CD14-positive monocyte (primary cell): ENCODE results near the gene RFFL. TPM values are rescaled to one million over a fixed set of nuclear protein-coding genes. Genes with fewer than 3 reads are reported as not detected.
A peak's percentile ranks its signal among the peaks of the same experiment; 100 is the strongest.

Experiments used
- DNase-seq, 3 donors: peaks; one replicate each; pipeline ENCODE4 v3.0.0-alpha.2; 2011 to 2022
- H2AFZ ChIP-seq: 2 replicates; pipeline ENCODE4 v1.6.0; 2012; ENCODE audit warnings: mild to moderate bottlenecking, low read depth, low read length, inconsistent platforms; ENCODE audit not compliant: insufficient read depth, poor library complexity, severe bottlenecking
- H3K27ac ChIP-seq, 2 donors: 1 replicate in 1 of 2; 2 replicates in 1 of 2; pipeline ENCODE4 v1.5.1; 2012 to 2013; ENCODE audit warnings: low read length in 2 of 2, control low read depth in 1 of 2, inconsistent platforms in 1 of 2, low read depth in 1 of 2, mild to moderate bottlenecking in 1 of 2
- H3K27me3 ChIP-seq, 2 donors: one replicate each; pipeline versions ENCODE4 v1.6.0 to v1.6.1; 2011 to 2013; ENCODE audit warnings: low read length in 2 of 2; ENCODE audit not compliant: control insufficient read depth in 2 of 2, insufficient read depth in 2 of 2
- H3K36me3 ChIP-seq, 2 donors: replicated peaks in 1 of 2; 1 replicate in 1 of 2; 2 replicates in 1 of 2; pipeline versions ENCODE4 v1.5.1 to v1.6.1; 2012 to 2013; ENCODE audit warnings: low read length in 2 of 2, control low read depth in 1 of 2, inconsistent platforms in 1 of 2, mild to moderate bottlenecking in 1 of 2; ENCODE audit not compliant: insufficient read depth in 2 of 2, control insufficient read depth in 1 of 2
- H3K4me1 ChIP-seq, 2 donors: 1 replicate in 1 of 2; 2 replicates in 1 of 2; pipeline versions ENCODE4 v1.5.1 to v1.6.1; 2012 to 2013; ENCODE audit warnings: low read length in 2 of 2, control low read depth in 1 of 2, inconsistent platforms in 1 of 2, mild to moderate bottlenecking in 1 of 2, moderate library complexity in 1 of 2; ENCODE audit not compliant: insufficient read depth in 2 of 2, control insufficient read depth in 1 of 2
- H3K4me2 ChIP-seq: replicated peaks from 2 replicates; pipeline ENCODE3; 2012; ENCODE audit warnings: low read length, moderate library complexity, mild to moderate bottlenecking; ENCODE audit not compliant: poor library complexity, severe bottlenecking; ENCODE audit errors: extremely low read depth
- H3K4me3 ChIP-seq, 3 experiments: fragments of 200-600 bp in 1 of 3; sonication (generic) in 1 of 3; replicated peaks in 1 of 3; 1 replicate in 2 of 3; 2 replicates in 1 of 3; pipeline ENCODE4 v1.5.1; 2011 to 2013; ENCODE audit warnings: low read length in 3 of 3, mild to moderate bottlenecking in 3 of 3, control low read depth in 2 of 3, low read depth in 2 of 3, inconsistent platforms in 1 of 3, moderate library complexity in 1 of 3
- H3K79me2 ChIP-seq: 2 replicates; pipeline ENCODE4 v1.6.0; 2012; ENCODE audit warnings: mild to moderate bottlenecking, control low read depth, inconsistent platforms, low read length, moderate library complexity; ENCODE audit not compliant: insufficient read depth
- H3K9ac ChIP-seq: 2 replicates; pipeline ENCODE4 v1.6.0; 2017; ENCODE audit warnings: low read length, mild to moderate bottlenecking; ENCODE audit not compliant: insufficient read depth, poor library complexity, severe bottlenecking
- H3K9me3 ChIP-seq, 2 donors: replicated peaks in 1 of 2; 1 replicate in 1 of 2; 2 replicates in 1 of 2; pipeline versions ENCODE4 v1.5.1 to v1.6.1; 2012 to 2013; ENCODE audit warnings: low read length in 2 of 2, control low read depth in 1 of 2; ENCODE audit not compliant: control insufficient read depth in 1 of 2, insufficient read depth in 1 of 2
- H4K20me1 ChIP-seq: 2 replicates; pipeline ENCODE4 v1.6.0; 2012; ENCODE audit warnings: mild to moderate bottlenecking, low read length, control low read depth, moderate library complexity; ENCODE audit not compliant: insufficient read depth
- H3K27ac Mint-ChIP-seq, 7 donors: one replicate each; pipeline ENCODE4 v1.8.0; 2020; ENCODE audit warnings: mild to moderate bottlenecking in 7 of 7, mixed read lengths in 7 of 7, moderate library complexity in 6 of 7, inconsistent platforms in 2 of 7
- H3K27me3 Mint-ChIP-seq, 3 donors: one replicate each; pipeline ENCODE4 v1.8.0; 2021 to 2022; ENCODE audit warnings: low read depth in 3 of 3, mild to moderate bottlenecking in 3 of 3, mixed read lengths in 3 of 3, moderate library complexity in 3 of 3, inconsistent platforms in 1 of 3
- H3K36me3 Mint-ChIP-seq, 2 donors: one replicate each; pipeline ENCODE4 v1.8.0; 2020; ENCODE audit warnings: mixed read lengths in 2 of 2, inconsistent platforms in 1 of 2, mild to moderate bottlenecking in 1 of 2
- H3K4me1 Mint-ChIP-seq: one replicate; pipeline ENCODE4 v1.8.0; 2020; ENCODE audit warnings: mild to moderate bottlenecking, mixed read lengths
- H3K4me3 Mint-ChIP-seq, 2 donors: one replicate each; pipeline ENCODE4 v1.8.0; 2020; ENCODE audit warnings: mild to moderate bottlenecking in 2 of 2, mixed read lengths in 2 of 2, moderate library complexity in 1 of 2
- H3K9me3 Mint-ChIP-seq, 7 donors: one replicate each; pipeline ENCODE4 v1.8.0; 2020 to 2022; ENCODE audit warnings: mixed read lengths in 7 of 7, mild to moderate bottlenecking in 6 of 7, moderate library complexity in 6 of 7, inconsistent platforms in 2 of 7
- WGBS: methylation state at CpG from one replicate; pipeline ENCODE4 v1.1.5; 2013; ENCODE audit warnings: missing lambda C conversion rate; ENCODE audit not compliant: insufficient coverage; 5-methylcytosine and 5-hydroxymethylcytosine counted together
- intact Hi-C, 2 donors: fragments of 100-400 bp; cut with micrococcal nuclease; formaldehyde crosslinking; loops; one replicate each; pipeline versions ENCODE4 v1.15.0 to v1.15.1; 2023
- polyA plus RNA-seq, 3 donors: library from polyadenylated mRNA; depleted of rRNA in 1 of 3; unstranded in 2 of 3; stranded (reverse) in 1 of 3; fragments of 300-500 nt in 2 of 3; fragments of >200 nt in 1 of 3; fragmentation: Illumina TruSeq in 2 of 3; gene quantifications; 1 replicate in 2 of 3; 2 replicates in 1 of 3; pipeline ENCODE4 v1.2.3, GENCODE V29; 2012 to 2021
- TF ChIP-seq, protein P1 (sequence below): fragments of 200-600 bp; IDR thresholded peaks from one replicate; pipeline ENCODE4 v1.8.0; 2022; ENCODE audit warnings: antibody characterized with exemption, mild to moderate bottlenecking

RFFL gene
- polyA plus RNA-seq, 3 donors, result 16.1 to 25.1 (median 24.7) TPM

DNA sequence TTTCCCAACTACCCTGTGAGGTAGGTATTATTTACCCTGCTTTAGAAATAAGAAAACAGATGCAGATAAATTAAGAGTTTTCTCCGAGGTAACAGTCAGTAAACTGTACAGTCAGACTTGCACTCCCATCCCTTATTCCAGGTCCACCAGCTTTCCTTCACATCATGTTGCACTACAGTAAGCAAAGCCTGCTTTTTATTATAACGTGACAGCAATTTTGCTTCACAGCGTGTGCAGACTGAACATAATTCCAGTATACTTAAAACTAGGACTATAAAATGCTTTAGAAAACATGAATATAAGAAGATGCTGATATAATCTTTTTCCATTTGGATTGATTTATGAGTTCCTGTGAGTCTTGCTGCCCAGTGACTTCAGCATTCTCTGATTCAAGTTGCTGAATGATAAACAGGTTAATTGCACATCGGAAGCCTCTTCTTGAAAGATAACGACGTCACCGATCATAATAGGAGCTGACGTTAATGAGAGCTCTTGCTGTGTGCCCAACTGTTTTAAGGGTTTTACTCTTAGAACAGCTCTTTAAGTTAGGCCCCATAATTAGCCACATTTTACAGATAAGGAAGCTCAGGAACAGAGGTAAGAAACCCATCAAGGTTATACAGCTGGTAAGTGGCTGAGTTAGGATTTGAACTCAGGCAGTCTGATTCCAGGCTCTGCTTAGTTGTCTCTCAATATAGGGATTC, 81.8 kb downstream of the RFFL start:
- peaks cover 16 to 22% of the 10 kb centered on the region in 2 donors for H3K4me1 ChIP-seq
- Mint-ChIP-seq H3K4me1 (peaks cover 29% of the 10 kb centered on the region), H3K9me3 (peaks cover 0 to 1% (median 0%) of the 10 kb centered on the region in 7 donors), H3K27ac (peak overlapping the region; percentile 88 to 96 (median 94)), H3K27me3 (peaks cover 0 to 4% (median 3%) of the 10 kb centered on the region in 3 donors), H3K36me3 (peaks cover 32 to 37% of the 10 kb centered on the region in 2 donors), H3K4me3 (peak overlapping the region; percentile 82 to 90)
- peaks cover 39% of the 10 kb centered on the region for H3K79me2 ChIP-seq
- no peaks in the 10 kb centered on the region for H3K27me3 ChIP-seq
- no peak for DNase-seq
- 6% methylated on average over 5 of the region's 8 CpGs for WGBS
- TF ChIP-seq, protein P1, sequence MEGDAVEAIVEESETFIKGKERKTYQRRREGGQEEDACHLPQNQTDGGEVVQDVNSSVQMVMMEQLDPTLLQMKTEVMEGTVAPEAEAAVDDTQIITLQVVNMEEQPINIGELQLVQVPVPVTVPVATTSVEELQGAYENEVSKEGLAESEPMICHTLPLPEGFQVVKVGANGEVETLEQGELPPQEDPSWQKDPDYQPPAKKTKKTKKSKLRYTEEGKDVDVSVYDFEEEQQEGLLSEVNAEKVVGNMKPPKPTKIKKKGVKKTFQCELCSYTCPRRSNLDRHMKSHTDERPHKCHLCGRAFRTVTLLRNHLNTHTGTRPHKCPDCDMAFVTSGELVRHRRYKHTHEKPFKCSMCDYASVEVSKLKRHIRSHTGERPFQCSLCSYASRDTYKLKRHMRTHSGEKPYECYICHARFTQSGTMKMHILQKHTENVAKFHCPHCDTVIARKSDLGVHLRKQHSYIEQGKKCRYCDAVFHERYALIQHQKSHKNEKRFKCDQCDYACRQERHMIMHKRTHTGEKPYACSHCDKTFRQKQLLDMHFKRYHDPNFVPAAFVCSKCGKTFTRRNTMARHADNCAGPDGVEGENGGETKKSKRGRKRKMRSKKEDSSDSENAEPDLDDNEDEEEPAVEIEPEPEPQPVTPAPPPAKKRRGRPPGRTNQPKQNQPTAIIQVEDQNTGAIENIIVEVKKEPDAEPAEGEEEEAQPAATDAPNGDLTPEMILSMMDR, result no peak
- peak overlapping the region; percentile 80 for H3K4me2 ChIP-seq
- intact Hi-C loops, result loop anchor here in 1 of 2 donors (5.0 kb wide), 1 partner anchor 106 kb away; no protein-coding TSS in a partner anchor
- H3K9me3 ChIP-seq, result no peaks in the 10 kb centered on the region
- no peaks in the 10 kb centered on the region for H4K20me1 ChIP-seq
- H3K27ac ChIP-seq, result peak overlapping the region in 1 of 2 donors; percentile 94
- H3K36me3 ChIP-seq, result peaks cover 12 to 40% of the 10 kb centered on the region in 2 donors
- H3K9ac ChIP-seq, result peak overlapping the region; percentile 98
- peak overlapping the region; percentile 87 for H2AFZ ChIP-seq
- peak overlapping the region; percentile 68 to 86 (median 83) for H3K4me3 ChIP-seq

DNA sequence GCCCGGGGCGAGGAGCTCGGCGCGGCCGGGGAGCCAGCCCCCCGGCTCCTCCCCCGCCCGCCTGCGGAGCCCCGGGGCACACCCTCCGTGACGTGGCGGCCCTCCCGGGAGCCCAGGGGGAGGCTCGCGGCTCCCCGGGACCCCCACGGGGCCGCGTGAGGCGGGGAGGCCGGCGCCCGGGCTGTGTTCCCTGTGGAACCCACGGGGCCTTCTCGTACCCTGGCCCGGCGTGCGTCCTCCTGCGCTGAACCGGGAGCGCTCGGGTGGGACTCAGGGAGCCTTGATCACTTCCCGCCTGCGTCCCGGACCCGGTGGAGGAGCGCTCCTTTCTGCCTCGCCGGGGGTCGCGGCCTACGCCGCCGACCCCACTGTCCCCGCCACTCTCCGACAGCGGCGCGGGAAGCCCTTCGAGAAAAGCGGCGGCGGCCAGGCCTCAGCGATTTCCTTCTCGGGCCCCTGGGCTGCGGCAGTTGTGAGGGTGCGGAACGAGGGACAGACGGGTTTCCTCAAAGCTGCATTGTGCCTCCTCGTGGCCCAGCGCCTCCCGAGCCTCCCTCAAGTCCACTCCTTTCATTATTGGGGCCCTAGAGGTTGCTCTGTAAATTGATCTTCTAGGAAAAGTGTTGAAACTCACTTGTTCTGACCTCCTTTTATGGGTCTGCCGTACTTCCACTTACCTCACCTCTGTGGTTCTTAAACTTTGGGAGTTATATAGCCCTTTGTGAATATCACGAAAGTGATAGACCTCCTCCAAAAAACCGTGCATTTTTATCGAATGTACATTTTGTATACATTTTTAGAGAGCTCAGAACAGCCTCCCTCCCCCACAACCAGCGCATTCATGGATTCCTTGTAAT, 82.6 kb downstream of the RFFL start:
- intact Hi-C loops, result loop anchor here in 1 of 2 donors (5.0 kb wide), 1 partner anchor 106 kb away; no protein-coding TSS in a partner anchor
- H3K27me3 ChIP-seq, result no peaks in the 10 kb centered on the region
- peak overlapping the region; percentile 98 for H3K9ac ChIP-seq
- H3K27ac ChIP-seq, result peak overlapping the region; percentile 94
- WGBS, result under 1% methylated on average over 55 of the region's 69 CpGs
- peaks cover 29% of the 10 kb centered on the region for H3K4me1 Mint-ChIP-seq
- TF ChIP-seq, protein P1, result peak; percentile 42
- H3K4me3 Mint-ChIP-seq, result peak overlapping the region; percentile 82 to 90
- peaks cover 39% of the 10 kb centered on the region for H3K79me2 ChIP-seq
- peak overlapping the region; percentile 88 to 96 (median 94) for H3K27ac Mint-ChIP-seq
- peaks cover 25 to 29% of the 10 kb centered on the region in 2 donors for H3K36me3 Mint-ChIP-seq
- H3K9me3 Mint-ChIP-seq, result no peaks in the 10 kb centered on the region
- H3K36me3 ChIP-seq, result peaks cover 10 to 33% of the 10 kb centered on the region in 2 donors
- peak; percentile 70 to 79 (median 75) for DNase-seq
- H3K27me3 Mint-ChIP-seq, result peaks cover 0 to 4% (median 3%) of the 10 kb centered on the region in 3 donors
- peak overlapping the region; percentile 68 to 86 (median 83) for H3K4me3 ChIP-seq
- H2AFZ ChIP-seq, result peak overlapping the region; percentile 87
- no peaks in the 10 kb centered on the region for H4K20me1 ChIP-seq
- peaks cover 16 to 22% of the 10 kb centered on the region in 2 donors for H3K4me1 ChIP-seq
- no peaks in the 10 kb centered on the region for H3K9me3 ChIP-seq
- H3K4me2 ChIP-seq, result peak overlapping the region; percentile 80
